ENCODE measurements around the gene SH3RF3. TPM values are rescaled to one million over a fixed set of nuclear protein-coding genes. Genes with fewer than 3 reads are reported as not detected.

Gene SH3RF3
- total RNA-seq, 1 experiment from 2014 or later: not detected

DNA sequence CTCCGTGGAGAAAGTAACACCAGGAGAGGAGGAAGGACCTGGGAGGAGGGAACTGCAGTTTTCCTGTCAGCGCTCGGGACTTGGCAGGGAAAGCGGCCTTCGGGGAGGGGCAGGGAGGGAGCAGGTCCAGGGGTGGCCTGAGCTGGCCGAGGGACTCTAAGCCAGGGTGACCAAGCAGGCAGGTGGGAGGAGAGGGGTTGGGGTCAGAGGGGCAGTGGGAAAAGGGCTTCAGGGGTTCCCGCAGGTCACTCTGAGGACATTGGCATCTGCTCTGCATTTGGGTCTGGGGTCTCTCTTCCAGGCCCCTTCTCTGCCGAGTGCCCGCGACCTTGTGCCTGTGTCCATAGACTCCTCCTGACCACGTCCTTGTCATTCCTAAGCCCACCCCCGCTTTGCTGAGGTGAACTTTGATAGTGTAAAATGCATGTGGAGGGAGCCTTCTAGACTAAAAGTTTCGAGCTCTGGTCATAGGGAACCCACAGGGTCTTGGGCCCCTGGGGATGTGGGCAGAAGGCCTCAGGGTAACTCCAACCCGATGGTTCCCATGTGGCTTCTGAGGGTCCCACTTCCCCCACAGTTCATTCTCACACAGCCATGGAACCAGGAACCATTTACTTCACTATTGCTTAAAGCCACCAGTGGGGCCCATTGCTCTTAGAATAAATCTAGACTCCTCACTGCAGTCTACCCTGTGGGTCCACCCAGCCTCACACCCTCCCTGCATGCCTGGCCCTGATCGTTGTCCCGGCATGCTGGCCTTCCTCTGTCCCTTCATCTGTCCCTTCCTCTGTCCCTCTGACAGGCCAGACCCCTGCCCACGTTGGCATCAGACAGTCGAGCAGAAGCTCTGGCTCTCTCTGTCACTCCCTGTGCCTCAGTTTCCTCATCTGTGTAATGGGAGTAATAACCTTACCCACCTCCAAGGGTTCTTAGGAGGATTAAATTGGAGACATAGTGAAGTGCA lies 255.6 kb downstream of the SH3RF3 start:
- CTCF ChIA-PET: no interaction called here
- POLR2A ChIA-PET: no interaction called here
- no peak for TF ChIP-seq JUND (IDR thresholded peaks at IDR 0.05)
- TF ChIP-seq POLR2AphosphoS5 (IDR thresholded peaks at IDR 0.05; ENCODE audit: low read depth, low read length): no peak
- TF ChIP-seq ZFX (IDR thresholded peaks at IDR 0.05): no peak
- no peak for TF ChIP-seq EGR1 (IDR thresholded peaks at IDR 0.05; ENCODE audit: low read depth)
- TF ChIP-seq YY1 (IDR thresholded peaks at IDR 0.05; ENCODE audit: extremely low read depth, insufficient replicate concordance, low read depth, low read length): no peak
- TF ChIP-seq TCF7L2 (IDR thresholded peaks at IDR 0.05; ENCODE audit: borderline replicate concordance, extremely low read depth, insufficient read depth, insufficient read length): no peak
- TF ChIP-seq, protein P1, sequence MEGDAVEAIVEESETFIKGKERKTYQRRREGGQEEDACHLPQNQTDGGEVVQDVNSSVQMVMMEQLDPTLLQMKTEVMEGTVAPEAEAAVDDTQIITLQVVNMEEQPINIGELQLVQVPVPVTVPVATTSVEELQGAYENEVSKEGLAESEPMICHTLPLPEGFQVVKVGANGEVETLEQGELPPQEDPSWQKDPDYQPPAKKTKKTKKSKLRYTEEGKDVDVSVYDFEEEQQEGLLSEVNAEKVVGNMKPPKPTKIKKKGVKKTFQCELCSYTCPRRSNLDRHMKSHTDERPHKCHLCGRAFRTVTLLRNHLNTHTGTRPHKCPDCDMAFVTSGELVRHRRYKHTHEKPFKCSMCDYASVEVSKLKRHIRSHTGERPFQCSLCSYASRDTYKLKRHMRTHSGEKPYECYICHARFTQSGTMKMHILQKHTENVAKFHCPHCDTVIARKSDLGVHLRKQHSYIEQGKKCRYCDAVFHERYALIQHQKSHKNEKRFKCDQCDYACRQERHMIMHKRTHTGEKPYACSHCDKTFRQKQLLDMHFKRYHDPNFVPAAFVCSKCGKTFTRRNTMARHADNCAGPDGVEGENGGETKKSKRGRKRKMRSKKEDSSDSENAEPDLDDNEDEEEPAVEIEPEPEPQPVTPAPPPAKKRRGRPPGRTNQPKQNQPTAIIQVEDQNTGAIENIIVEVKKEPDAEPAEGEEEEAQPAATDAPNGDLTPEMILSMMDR (IDR thresholded peaks at IDR 0.05 in 2 of 3, conservative IDR thresholded peaks at IDR 0.05 in 1 of 3; ENCODE audit: borderline replicate concordance in 1 of 3, insufficient read depth in 1 of 3, low read depth in 2 of 3, low read length in 2 of 3): no peak
- no peak for TF ChIP-seq SP1 (IDR thresholded peaks at IDR 0.05; ENCODE audit: low read depth)
- no peak for TF ChIP-seq ELF1 (IDR thresholded peaks at IDR 0.05; ENCODE audit: borderline replicate concordance, low read depth)
- no peak for TF ChIP-seq RAD21 (IDR thresholded peaks at IDR 0.05; ENCODE audit: low read depth)
- TF ChIP-seq, protein P2, sequence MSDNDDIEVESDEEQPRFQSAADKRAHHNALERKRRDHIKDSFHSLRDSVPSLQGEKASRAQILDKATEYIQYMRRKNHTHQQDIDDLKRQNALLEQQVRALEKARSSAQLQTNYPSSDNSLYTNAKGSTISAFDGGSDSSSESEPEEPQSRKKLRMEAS (IDR thresholded peaks at IDR 0.05): no peak
- TF ChIP-seq SIN3A (IDR thresholded peaks at IDR 0.05; ENCODE audit: low read depth): no peak
- TF ChIP-seq, protein P3, sequence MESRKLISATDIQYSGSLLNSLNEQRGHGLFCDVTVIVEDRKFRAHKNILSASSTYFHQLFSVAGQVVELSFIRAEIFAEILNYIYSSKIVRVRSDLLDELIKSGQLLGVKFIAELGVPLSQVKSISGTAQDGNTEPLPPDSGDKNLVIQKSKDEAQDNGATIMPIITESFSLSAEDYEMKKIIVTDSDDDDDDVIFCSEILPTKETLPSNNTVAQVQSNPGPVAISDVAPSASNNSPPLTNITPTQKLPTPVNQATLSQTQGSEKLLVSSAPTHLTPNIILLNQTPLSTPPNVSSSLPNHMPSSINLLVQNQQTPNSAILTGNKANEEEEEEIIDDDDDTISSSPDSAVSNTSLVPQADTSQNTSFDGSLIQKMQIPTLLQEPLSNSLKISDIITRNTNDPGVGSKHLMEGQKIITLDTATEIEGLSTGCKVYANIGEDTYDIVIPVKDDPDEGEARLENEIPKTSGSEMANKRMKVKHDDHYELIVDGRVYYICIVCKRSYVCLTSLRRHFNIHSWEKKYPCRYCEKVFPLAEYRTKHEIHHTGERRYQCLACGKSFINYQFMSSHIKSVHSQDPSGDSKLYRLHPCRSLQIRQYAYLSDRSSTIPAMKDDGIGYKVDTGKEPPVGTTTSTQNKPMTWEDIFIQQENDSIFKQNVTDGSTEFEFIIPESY (IDR thresholded peaks at IDR 0.05; ENCODE audit: extremely low read depth, insufficient replicate concordance, low read length): no peak
- no peak for TF ChIP-seq EZH2phosphoT487 (IDR thresholded peaks at IDR 0.05; ENCODE audit: borderline replicate concordance)
- TF ChIP-seq, protein P4, sequence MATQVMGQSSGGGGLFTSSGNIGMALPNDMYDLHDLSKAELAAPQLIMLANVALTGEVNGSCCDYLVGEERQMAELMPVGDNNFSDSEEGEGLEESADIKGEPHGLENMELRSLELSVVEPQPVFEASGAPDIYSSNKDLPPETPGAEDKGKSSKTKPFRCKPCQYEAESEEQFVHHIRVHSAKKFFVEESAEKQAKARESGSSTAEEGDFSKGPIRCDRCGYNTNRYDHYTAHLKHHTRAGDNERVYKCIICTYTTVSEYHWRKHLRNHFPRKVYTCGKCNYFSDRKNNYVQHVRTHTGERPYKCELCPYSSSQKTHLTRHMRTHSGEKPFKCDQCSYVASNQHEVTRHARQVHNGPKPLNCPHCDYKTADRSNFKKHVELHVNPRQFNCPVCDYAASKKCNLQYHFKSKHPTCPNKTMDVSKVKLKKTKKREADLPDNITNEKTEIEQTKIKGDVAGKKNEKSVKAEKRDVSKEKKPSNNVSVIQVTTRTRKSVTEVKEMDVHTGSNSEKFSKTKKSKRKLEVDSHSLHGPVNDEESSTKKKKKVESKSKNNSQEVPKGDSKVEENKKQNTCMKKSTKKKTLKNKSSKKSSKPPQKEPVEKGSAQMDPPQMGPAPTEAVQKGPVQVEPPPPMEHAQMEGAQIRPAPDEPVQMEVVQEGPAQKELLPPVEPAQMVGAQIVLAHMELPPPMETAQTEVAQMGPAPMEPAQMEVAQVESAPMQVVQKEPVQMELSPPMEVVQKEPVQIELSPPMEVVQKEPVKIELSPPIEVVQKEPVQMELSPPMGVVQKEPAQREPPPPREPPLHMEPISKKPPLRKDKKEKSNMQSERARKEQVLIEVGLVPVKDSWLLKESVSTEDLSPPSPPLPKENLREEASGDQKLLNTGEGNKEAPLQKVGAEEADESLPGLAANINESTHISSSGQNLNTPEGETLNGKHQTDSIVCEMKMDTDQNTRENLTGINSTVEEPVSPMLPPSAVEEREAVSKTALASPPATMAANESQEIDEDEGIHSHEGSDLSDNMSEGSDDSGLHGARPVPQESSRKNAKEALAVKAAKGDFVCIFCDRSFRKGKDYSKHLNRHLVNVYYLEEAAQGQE (IDR thresholded peaks at IDR 0.05; ENCODE audit: low read depth): no peak
- no peak for TF ChIP-seq ZNF274 (IDR thresholded peaks at IDR 0.05; ENCODE audit: low read depth, low read length)
- TF ChIP-seq, protein P5, sequence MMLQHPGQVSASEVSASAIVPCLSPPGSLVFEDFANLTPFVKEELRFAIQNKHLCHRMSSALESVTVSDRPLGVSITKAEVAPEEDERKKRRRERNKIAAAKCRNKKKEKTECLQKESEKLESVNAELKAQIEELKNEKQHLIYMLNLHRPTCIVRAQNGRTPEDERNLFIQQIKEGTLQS (IDR thresholded peaks at IDR 0.05): no peak
- TF ChIP-seq CEBPB (IDR thresholded peaks at IDR 0.05; ENCODE audit: low read depth): no peak
- TF ChIP-seq FOSL1 (IDR thresholded peaks at IDR 0.05; ENCODE audit: low read depth): no peak

More for the DNA sequence above, 255.6 kb downstream of the SH3RF3 start:
- Histone ChIP-seq H2AFZ (ENCODE audit: low read depth, low read length, poor library complexity, severe bottlenecking) (no peak overlapping the region), H3K79me2 (ENCODE audit: insufficient read depth, low read length) (no peaks in the 10 kb centered on the region), H3K9me2 (ENCODE audit: insufficient read depth) (no peaks in the 10 kb centered on the region), H3K36me3 (ENCODE audit: control insufficient read depth in 1 of 2, insufficient read depth in 2 of 2, low read length in 2 of 2) (no peaks in the 10 kb centered on the region), H3K27ac (ENCODE audit: low read depth, low read length) (no peak overlapping the region), H3K4me3 (replicated peaks in 1 of 2; ENCODE audit: low read depth in 1 of 2, low read length in 2 of 2) (no peak overlapping the region), H3K4me1 (ENCODE audit: control insufficient read depth in 1 of 2, insufficient read depth in 2 of 2, low read length in 2 of 2) (no peaks in the 10 kb centered on the region; a peak in 1 of 4 replicates), H3K9ac (ENCODE audit: low read length) (no peak overlapping the region), H3K4me2 (ENCODE audit: low read length) (no peak overlapping the region), H3K9me3 (ENCODE audit: control insufficient read depth in 1 of 2, insufficient read depth in 1 of 2, low read depth in 1 of 2, low read length in 2 of 2) (no peaks in the 10 kb centered on the region), H3K27me3 (ENCODE audit: insufficient read depth, low read length) (peaks cover 9% of the 10 kb centered on the region; the same call in 1 of the 2 replicates), H4K20me1 (ENCODE audit: insufficient read depth) (no peaks in the 10 kb centered on the region)
- RAD21 ChIA-PET (ENCODE audit: low non-redundant PET in 1 of 2, low total read pairs in 2 of 2, uncharacterized antibody in 2 of 2, unreplicated experiment in 2 of 2): no interaction called here
- intact Hi-C loops (cut with micrococcal nuclease): no loop called here
- DNase-seq (ENCODE audit: low read depth, low spot score) (no peak), ATAC-seq (no peak)
- BruUV-seq (replicated peaks): no TSS peak

All from HCT116 (cell line).